ENCODE results near the gene TTYH2.

TTYH2 gene, protein sequence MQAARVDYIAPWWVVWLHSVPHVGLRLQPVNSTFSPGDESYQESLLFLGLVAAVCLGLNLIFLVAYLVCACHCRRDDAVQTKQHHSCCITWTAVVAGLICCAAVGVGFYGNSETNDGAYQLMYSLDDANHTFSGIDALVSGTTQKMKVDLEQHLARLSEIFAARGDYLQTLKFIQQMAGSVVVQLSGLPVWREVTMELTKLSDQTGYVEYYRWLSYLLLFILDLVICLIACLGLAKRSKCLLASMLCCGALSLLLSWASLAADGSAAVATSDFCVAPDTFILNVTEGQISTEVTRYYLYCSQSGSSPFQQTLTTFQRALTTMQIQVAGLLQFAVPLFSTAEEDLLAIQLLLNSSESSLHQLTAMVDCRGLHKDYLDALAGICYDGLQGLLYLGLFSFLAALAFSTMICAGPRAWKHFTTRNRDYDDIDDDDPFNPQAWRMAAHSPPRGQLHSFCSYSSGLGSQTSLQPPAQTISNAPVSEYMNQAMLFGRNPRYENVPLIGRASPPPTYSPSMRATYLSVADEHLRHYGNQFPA

DNA sequence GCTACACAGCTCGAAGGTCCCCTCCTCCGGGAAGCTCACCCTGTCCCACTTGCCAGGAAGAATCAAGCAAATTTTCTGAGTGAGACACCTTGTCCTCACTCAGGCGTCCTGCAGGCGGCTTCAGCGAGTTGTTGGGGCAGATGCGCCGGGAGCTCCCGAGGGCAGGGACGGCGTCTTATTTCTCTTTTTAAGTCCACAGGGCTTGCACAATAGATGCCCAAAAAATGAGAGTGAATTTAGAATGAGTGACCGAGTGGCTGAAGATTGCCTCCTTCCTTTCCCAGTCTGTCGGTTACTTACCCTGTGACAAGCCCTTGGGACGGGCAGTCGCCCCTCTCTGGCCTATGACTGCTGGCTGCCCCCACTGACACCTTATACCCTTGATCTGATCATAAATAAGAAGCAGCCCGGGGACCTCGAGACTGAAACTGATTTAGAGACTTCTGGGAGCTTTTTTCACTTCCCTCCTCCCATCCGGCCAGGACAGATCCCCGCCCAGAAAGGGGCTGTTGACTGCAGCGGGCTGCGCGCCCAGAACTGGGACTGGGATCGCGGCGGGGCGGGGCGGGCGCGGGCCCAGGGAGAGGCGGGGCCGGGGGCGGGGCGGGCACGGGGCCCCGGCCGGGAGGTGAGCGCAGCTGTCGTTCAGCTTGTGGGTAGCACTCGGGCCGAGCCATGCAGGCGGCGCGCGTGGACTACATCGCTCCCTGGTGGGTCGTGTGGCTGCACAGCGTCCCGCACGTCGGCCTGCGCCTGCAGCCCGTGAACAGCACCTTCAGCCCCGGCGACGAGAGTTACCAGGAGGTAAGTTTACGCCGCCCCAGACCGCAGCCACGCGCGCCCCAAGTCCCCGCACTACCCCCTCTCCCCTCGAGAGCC lies at the start of gene TTYH2:
Gene TTYH2, plus strand, starts transcription at position 659 of the 879 bp plus-strand sequence. Its CDS starts 17 bp downstream, at position 676.
- DNase-seq = peak; percentile 89
- H3K4me3 Mint-ChIP-seq = peak within 1 kb of the TSS; percentile 76
- peaks cover 21% of the 10 kb centered on the region for H3K36me3 Mint-ChIP-seq (ENCODE audit: low read depth)
- no peaks in the 10 kb centered on the region for H3K9me3 Mint-ChIP-seq
- peak within 1 kb of the TSS; percentile 90 for H3K27ac Mint-ChIP-seq
- peaks cover 57% of the 10 kb centered on the region for H3K27me3 Mint-ChIP-seq (ENCODE audit: low read depth, poor library complexity)
- TF ChIP-seq, protein P1, sequence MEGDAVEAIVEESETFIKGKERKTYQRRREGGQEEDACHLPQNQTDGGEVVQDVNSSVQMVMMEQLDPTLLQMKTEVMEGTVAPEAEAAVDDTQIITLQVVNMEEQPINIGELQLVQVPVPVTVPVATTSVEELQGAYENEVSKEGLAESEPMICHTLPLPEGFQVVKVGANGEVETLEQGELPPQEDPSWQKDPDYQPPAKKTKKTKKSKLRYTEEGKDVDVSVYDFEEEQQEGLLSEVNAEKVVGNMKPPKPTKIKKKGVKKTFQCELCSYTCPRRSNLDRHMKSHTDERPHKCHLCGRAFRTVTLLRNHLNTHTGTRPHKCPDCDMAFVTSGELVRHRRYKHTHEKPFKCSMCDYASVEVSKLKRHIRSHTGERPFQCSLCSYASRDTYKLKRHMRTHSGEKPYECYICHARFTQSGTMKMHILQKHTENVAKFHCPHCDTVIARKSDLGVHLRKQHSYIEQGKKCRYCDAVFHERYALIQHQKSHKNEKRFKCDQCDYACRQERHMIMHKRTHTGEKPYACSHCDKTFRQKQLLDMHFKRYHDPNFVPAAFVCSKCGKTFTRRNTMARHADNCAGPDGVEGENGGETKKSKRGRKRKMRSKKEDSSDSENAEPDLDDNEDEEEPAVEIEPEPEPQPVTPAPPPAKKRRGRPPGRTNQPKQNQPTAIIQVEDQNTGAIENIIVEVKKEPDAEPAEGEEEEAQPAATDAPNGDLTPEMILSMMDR (IDR thresholded peaks at IDR 0.05) = peak; percentile 32
- H3K4me1 Mint-ChIP-seq = peaks cover 74% of the 10 kb centered on the region

DNA sequence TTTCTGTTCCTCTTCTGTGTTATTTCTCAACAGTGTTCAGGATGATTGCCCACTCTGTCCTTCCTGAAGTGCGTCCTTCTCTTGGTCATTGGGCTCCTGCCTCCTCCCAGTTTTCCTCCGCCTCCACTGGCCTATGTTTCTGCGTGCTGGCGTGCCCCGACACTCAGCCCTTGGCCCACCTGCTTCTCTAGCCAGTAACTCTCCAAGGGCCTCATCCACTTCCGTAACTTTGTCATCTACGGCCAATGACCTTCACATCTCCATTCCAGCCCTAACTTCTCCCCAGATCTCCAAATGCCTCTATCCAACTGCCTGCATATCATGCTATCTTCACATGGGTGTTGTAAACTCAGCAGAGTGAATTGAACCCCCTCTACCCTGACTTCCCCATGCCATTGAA lies 49.5 kb upstream of the TTYH2 start:
- no peaks in the 10 kb centered on the region for H3K36me3 Mint-ChIP-seq (ENCODE audit: low read depth)
- H3K27me3 Mint-ChIP-seq (ENCODE audit: low read depth, poor library complexity) = peaks cover 10% of the 10 kb centered on the region
- H3K4me1 Mint-ChIP-seq = peaks cover 16% of the 10 kb centered on the region
- peaks cover 20% of the 10 kb centered on the region for H3K9me3 Mint-ChIP-seq
- no peak overlapping the region for H3K4me3 Mint-ChIP-seq
- no peak for DNase-seq
- no peak overlapping the region for H3K27ac Mint-ChIP-seq
- TF ChIP-seq, protein P1 (IDR thresholded peaks at IDR 0.05) = no peak

DNA sequence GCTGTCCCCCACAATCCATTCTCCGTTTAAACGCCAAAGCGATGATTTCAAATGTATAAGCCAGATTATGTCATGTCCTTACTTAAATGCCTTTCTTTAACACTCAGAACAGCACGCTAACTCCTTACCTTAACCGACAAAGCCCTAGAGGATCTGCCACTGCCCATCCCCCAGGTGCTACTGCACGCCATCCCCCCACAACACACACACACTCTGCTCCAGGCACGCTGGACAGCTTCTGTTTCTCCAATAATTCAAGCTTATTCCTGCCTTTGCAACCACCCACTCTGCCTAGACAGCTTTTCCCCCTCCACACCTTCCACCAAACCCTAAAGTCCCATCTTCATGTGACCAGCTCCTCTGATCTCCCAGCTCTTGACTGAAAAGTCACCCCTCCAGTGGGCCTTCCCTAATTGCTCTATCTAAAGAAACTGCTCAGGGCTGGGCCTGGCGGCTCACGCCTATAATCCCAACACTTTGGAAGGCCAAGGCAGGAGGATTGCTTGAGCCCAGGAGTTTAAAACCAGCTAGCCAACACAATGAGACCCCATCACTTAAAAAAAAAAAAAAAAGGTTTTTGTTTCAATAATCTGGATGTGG lies 48.8 kb upstream of the TTYH2 start:
- Mint-ChIP-seq H3K36me3 (ENCODE audit: low read depth) (no peaks in the 10 kb centered on the region), H3K4me1 (peaks cover 16% of the 10 kb centered on the region), H3K9me3 (peaks cover 17% of the 10 kb centered on the region), H3K27me3 (ENCODE audit: low read depth, poor library complexity) (peaks cover 10% of the 10 kb centered on the region), H3K4me3 (no peak overlapping the region), H3K27ac (no peak overlapping the region)
- no peak for DNase-seq
- TF ChIP-seq, protein P1 (IDR thresholded peaks at IDR 0.05) = no peak

DNA sequence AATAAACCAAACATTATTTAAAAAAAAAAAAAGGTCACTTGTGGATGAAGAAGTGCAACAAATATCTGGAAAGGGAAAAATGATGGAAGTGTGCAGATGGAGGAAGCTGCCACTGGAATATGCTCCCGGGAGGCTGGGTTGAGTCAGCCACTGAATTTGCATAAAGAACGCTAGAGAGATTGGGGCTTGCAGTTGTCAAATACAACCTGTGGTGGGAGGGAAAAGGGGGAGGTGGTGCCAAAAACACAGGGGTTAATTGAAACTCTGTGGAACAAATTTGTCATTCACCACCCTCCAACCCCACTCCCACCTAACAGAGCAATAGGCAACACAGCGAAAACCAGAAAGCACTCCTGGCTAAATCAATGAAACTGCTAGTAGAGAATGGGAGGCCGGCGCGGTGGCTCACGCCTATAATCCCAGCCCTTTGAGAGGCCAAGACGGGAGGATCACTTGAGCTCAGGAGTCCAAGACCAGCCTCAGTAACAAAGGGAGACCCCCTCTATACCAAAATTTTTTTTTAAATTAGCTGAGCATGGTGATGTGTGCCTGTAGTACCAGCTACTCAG lies 47.5 kb upstream of the TTYH2 start:
- TF ChIP-seq, protein P1 (IDR thresholded peaks at IDR 0.05) = no peak
- Mint-ChIP-seq H3K27me3 (ENCODE audit: low read depth, poor library complexity) (peaks cover 7% of the 10 kb centered on the region), H3K4me3 (no peak overlapping the region), H3K36me3 (ENCODE audit: low read depth) (no peaks in the 10 kb centered on the region), H3K9me3 (peaks cover 15% of the 10 kb centered on the region), H3K4me1 (peaks cover 12% of the 10 kb centered on the region), H3K27ac (no peak overlapping the region)
- DNase-seq = no peak

DNA sequence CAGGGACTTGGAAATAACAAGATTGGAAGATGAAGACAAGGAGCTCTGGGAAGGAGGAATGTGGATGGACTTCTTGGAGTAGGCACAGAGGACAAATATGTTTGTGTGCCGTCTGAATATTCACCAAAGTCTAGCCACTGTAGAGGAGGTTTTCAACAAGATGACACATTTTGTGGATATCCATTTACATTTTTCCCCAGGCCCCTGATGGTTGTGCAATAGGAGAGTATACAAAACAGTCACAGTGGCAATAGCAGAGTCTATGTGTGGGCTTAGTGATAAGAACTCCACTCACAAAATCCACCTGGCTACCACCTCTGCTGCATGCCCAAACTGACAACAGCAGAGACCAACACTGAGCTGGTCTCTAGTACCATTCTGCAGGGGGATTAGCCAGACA lies 42.4 kb upstream of the TTYH2 start:
- DNase-seq = no peak
- no peaks in the 10 kb centered on the region for H3K36me3 Mint-ChIP-seq (ENCODE audit: low read depth)
- no peak overlapping the region for H3K27ac Mint-ChIP-seq
- H3K27me3 Mint-ChIP-seq (ENCODE audit: low read depth, poor library complexity) = peaks cover 27% of the 10 kb centered on the region
- TF ChIP-seq, protein P1 (IDR thresholded peaks at IDR 0.05) = no peak
- no peak overlapping the region for H3K4me3 Mint-ChIP-seq
- H3K9me3 Mint-ChIP-seq = peaks cover 15% of the 10 kb centered on the region
- peaks cover 11% of the 10 kb centered on the region for H3K4me1 Mint-ChIP-seq
